HepG2 (cell line): ENCODE measurements around the gene E2F1. TPM values are rescaled to one million over a fixed set of nuclear protein-coding genes. Genes with fewer than 3 reads are reported as not detected.

ENCODE experiments used
- CBX2 ChIP-seq, 2 experiments: fragments of 200-600 bp in 1 of 2; sonication (generic); formaldehyde crosslinking in 1 of 2; IDR thresholded peaks; 2 replicates each; pipeline versions ENCODE4 v1.7.0 to v1.8.1; 2018 to 2022; ENCODE audit warnings: low read depth in 2 of 2, low read length in 1 of 2, mild to moderate bottlenecking in 1 of 2, missing genetic modification reagents in 1 of 2
- DNMT1 ChIP-seq: sonication (generic); formaldehyde crosslinking; IDR thresholded peaks from 2 replicates; pipeline ENCODE4 v1.5.1; 2020; ENCODE audit warnings: mild to moderate bottlenecking, missing genetic modification reagents
- FOXJ3 ChIP-seq: sonication (generic); formaldehyde crosslinking; IDR thresholded peaks from 2 replicates; pipeline ENCODE4 v1.4.0; 2020; ENCODE audit warnings: missing genetic modification reagents, mild to moderate bottlenecking, borderline replicate concordance
- HMGA1 ChIP-seq: sonication (generic); formaldehyde crosslinking; conservative IDR thresholded peaks from 2 replicates; pipeline ENCODE4 v1.4.0; 2020; ENCODE audit warnings: missing genetic modification reagents
- ISL2 ChIP-seq: sonication (generic); formaldehyde crosslinking; IDR thresholded peaks from 2 replicates; pipeline ENCODE4 v1.5.0; 2020; ENCODE audit warnings: missing genetic modification reagents
- MBNL3 ChIP-seq: fragments of 250-450 bp; sonication (Bioruptor Pico); conservative IDR thresholded peaks from 2 replicates; pipeline ENCODE4 v1.8.0; 2022; ENCODE audit warnings: mild to moderate bottlenecking, inconsistent platforms
- RARA ChIP-seq: IDR thresholded peaks from 2 replicates; pipeline ENCODE4 v1.6.1; 2016; ENCODE audit warnings: missing genetic modification reagents, missing compliant biosample characterization
- TBX3 ChIP-seq: fragments of 450-650 bp; IDR thresholded peaks from 2 replicates; pipeline ENCODE4 v1.6.1; 2017; ENCODE audit warnings: antibody characterized with exemption, mild to moderate bottlenecking, inconsistent platforms, borderline replicate concordance
- TRIM24 ChIP-seq: sonication (generic); formaldehyde crosslinking; IDR thresholded peaks from 2 replicates; pipeline ENCODE4 v1.8.0; 2022; ENCODE audit warnings: mild to moderate bottlenecking, missing genetic modification reagents
- WIZ ChIP-seq: sonication (generic); formaldehyde crosslinking; IDR thresholded peaks from 2 replicates; pipeline ENCODE4 v1.5.1; 2020; ENCODE audit warnings: mild to moderate bottlenecking, missing genetic modification reagents
- YEATS2 ChIP-seq: sonication (generic); formaldehyde crosslinking; IDR thresholded peaks from 2 replicates; pipeline ENCODE4 v1.4.0; 2020; ENCODE audit warnings: missing genetic modification reagents, borderline replicate concordance
- ZFP36 ChIP-seq: fragments of 150-350 bp; IDR thresholded peaks from 2 replicates; pipeline ENCODE4 v1.6.1; 2018; ENCODE audit warnings: borderline replicate concordance, low read length, low read depth; ENCODE audit not compliant: partially characterized antibody
- ZKSCAN8 ChIP-seq: IDR thresholded peaks from 2 replicates; pipeline ENCODE4 v1.6.1; 2016; ENCODE audit warnings: borderline replicate concordance, missing genetic modification reagents, missing compliant biosample characterization
- ZNF17 ChIP-seq: sonication (generic); formaldehyde crosslinking; IDR thresholded peaks from 2 replicates; pipeline ENCODE4 v1.5.0; 2020; ENCODE audit warnings: mild to moderate bottlenecking, missing genetic modification reagents
- ZNF260 ChIP-seq: sonication (generic); formaldehyde crosslinking; IDR thresholded peaks from 2 replicates; pipeline ENCODE4 v1.4.0; 2020; ENCODE audit warnings: missing genetic modification reagents, low read depth, mild to moderate bottlenecking, borderline replicate concordance
- ZNF317 ChIP-seq: sonication (generic); formaldehyde crosslinking; IDR thresholded peaks from 2 replicates; pipeline ENCODE4 v1.5.0; 2020; ENCODE audit warnings: mild to moderate bottlenecking, missing genetic modification reagents
- ZNF382 ChIP-seq: sonication (generic); formaldehyde crosslinking; IDR thresholded peaks from 2 replicates; pipeline ENCODE4 v1.5.0; 2020; ENCODE audit warnings: missing genetic modification reagents, mild to moderate bottlenecking, borderline replicate concordance
- ZNF570 ChIP-seq: sonication (generic); formaldehyde crosslinking; IDR thresholded peaks from 2 replicates; pipeline ENCODE4 v1.4.0; 2020; ENCODE audit warnings: mild to moderate bottlenecking, missing genetic modification reagents, borderline replicate concordance
- ZNF577 ChIP-seq: sonication (generic); formaldehyde crosslinking; IDR thresholded peaks from 2 replicates; pipeline ENCODE4 v1.4.0; 2020; ENCODE audit warnings: mild to moderate bottlenecking, low read depth, missing genetic modification reagents, borderline replicate concordance
- ZSCAN30 ChIP-seq: sonication (generic); formaldehyde crosslinking; IDR thresholded peaks from 2 replicates; pipeline ENCODE4 v1.5.0; 2020; ENCODE audit warnings: mild to moderate bottlenecking, missing genetic modification reagents
- polyA plus RNA-seq, 8 experiments: library from polyadenylated mRNA; depleted of rRNA in 3 of 8; stranded (reverse) in 7 of 8; unstranded in 1 of 8; fragments of >200 nt; fragmentation: Illumina TruSeq in 4 of 8; extraction: Trizol in 4 of 8; gene quantifications; 2 replicates each; pipeline versions ENCODE4 v1.2.1 to v1.2.3, GENCODE V29; 2011 to 2016; ENCODE audit warnings: low read depth in 4 of 8, missing spikeins in 1 of 8, mixed read lengths in 1 of 8; ENCODE audit not compliant: insufficient read depth in 1 of 8
- total RNA-seq, 5 experiments: library from RNA; depleted of rRNA; stranded (reverse); fragments of >200 nt; fragmentation: Illumina TruSeq; extraction: Trizol; gene quantifications; 2 replicates each; pipeline ENCODE4 v1.2.3, GENCODE V29; 2016; ENCODE audit warnings: low read depth in 1 of 5
- TF ChIP-seq, protein P1 (sequence below): sonication (generic); formaldehyde crosslinking; IDR thresholded peaks from 2 replicates; pipeline ENCODE4 v1.4.0; 2020; ENCODE audit warnings: missing genetic modification reagents
- TF ChIP-seq, protein P2 (sequence below): sonication (generic); formaldehyde crosslinking; IDR thresholded peaks from 2 replicates; pipeline ENCODE4 v1.5.1; 2020; ENCODE audit warnings: missing genetic modification reagents, mild to moderate bottlenecking, borderline replicate concordance
- TF ChIP-seq, protein P3 (sequence below): sonication (generic); formaldehyde crosslinking; IDR thresholded peaks from 2 replicates; pipeline ENCODE4 v1.4.0; 2020; ENCODE audit warnings: missing genetic modification reagents
- TF ChIP-seq, protein P4 (sequence below): sonication (generic); formaldehyde crosslinking; IDR thresholded peaks from 2 replicates; pipeline ENCODE4 v1.4.0; 2020; ENCODE audit warnings: missing genetic modification reagents

Gene E2F1
- total and polyA plus RNA-seq, 2 of the 13 experiments (the other 11 are each of a cell fraction or from before 2014, with no cell fraction given): 25.5 to 39.4 TPM

DNA sequence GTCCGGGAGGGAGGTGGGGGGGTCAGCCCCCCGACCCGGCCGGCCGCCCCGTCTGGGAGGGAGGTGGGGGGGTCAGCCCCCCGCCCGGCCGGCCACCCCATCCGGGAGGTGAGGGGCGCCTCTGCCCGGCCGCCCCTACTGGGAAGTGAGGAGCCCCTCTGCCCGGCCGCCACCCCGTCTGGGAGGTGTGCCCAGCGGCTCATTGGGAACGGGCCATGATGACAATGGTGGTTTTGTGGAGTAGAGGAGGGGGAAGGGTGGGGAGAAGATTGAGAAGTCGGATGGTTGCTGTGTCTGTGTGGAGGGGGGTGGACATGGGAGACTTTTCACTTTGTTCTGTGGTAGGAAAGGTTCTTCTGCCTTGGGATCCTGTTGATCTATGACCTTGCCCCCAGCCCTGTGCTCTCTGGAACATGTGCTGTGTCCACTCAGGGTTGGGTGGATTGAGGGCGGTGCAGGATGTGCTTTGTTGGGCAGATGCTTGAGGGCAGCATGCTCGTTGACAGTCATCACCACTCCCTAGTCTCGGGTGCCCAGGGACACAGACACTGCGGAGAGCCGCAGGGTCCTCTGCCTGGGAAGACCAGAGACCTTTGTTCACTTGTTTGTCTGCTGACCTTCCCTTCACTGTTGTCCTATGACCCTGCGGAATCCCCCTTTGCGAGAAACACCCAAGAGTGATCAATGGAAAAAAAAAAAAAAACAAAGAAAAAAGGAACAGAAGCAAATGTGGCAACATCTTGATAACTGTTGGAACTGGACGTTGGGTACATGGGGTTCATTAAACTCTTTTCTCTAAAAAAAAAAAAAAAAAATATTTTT is 15.7 kb upstream of the E2F1 start (continued):
- TF ChIP-seq ZNF382 (CRISPR knock-in tag): no peak
- no peak for TF ChIP-seq ZNF17 (CRISPR knock-in tag)
- peak; percentile 97 for TF ChIP-seq RARA (CRISPR knock-in tag)
- TF ChIP-seq ZNF570 (CRISPR knock-in tag): no peak
- no peak for TF ChIP-seq ZNF260 (CRISPR knock-in tag)
- TF ChIP-seq, protein P1, sequence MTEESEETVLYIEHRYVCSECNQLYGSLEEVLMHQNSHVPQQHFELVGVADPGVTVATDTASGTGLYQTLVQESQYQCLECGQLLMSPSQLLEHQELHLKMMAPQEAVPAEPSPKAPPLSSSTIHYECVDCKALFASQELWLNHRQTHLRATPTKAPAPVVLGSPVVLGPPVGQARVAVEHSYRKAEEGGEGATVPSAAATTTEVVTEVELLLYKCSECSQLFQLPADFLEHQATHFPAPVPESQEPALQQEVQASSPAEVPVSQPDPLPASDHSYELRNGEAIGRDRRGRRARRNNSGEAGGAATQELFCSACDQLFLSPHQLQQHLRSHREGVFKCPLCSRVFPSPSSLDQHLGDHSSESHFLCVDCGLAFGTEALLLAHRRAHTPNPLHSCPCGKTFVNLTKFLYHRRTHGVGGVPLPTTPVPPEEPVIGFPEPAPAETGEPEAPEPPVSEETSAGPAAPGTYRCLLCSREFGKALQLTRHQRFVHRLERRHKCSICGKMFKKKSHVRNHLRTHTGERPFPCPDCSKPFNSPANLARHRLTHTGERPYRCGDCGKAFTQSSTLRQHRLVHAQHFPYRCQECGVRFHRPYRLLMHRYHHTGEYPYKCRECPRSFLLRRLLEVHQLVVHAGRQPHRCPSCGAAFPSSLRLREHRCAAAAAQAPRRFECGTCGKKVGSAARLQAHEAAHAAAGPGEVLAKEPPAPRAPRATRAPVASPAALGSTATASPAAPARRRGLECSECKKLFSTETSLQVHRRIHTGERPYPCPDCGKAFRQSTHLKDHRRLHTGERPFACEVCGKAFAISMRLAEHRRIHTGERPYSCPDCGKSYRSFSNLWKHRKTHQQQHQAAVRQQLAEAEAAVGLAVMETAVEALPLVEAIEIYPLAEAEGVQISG (CRISPR knock-in tag): peak; percentile 86
- no peak for TF ChIP-seq YEATS2 (CRISPR knock-in tag)
- peak; percentile 68; the same call in 1 of the 2 replicates for TF ChIP-seq TRIM24 (CRISPR knock-in tag)
- no peak for TF ChIP-seq ZFP36
- no peak for TF ChIP-seq HMGA1 (CRISPR knock-in tag)
- peak; percentile 93 for TF ChIP-seq ZKSCAN8 (CRISPR knock-in tag)
- TF ChIP-seq MBNL3: no peak
- TF ChIP-seq, protein P2, sequence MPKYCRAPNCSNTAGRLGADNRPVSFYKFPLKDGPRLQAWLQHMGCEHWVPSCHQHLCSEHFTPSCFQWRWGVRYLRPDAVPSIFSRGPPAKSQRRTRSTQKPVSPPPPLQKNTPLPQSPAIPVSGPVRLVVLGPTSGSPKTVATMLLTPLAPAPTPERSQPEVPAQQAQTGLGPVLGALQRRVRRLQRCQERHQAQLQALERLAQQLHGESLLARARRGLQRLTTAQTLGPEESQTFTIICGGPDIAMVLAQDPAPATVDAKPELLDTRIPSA (CRISPR knock-in tag): no peak
- no peak for TF ChIP-seq CBX2 (IDR thresholded peaks at IDR 0.05; ENCODE audit: low read depth, low read length)
- no peak for TF ChIP-seq CBX2 (CRISPR knock-in tag; IDR thresholded peaks at IDR 0.05; ENCODE audit: low read depth)
- no peak for TF ChIP-seq TBX3
- no peak for TF ChIP-seq ZSCAN30 (CRISPR knock-in tag)
- TF ChIP-seq FOXJ3: peak; percentile 78; the same call in 1 of the 2 replicates
- TF ChIP-seq ZNF577 (CRISPR knock-in tag): no peak
- TF ChIP-seq DNMT1 (CRISPR knock-in tag): peak; percentile 52; the same call in 1 of the 2 replicates
- TF ChIP-seq WIZ (CRISPR knock-in tag): peak; percentile 85; the same call in 1 of the 2 replicates
- TF ChIP-seq ISL2: peak; percentile 25; the same call in 1 of the 2 replicates
- TF ChIP-seq, protein P3, sequence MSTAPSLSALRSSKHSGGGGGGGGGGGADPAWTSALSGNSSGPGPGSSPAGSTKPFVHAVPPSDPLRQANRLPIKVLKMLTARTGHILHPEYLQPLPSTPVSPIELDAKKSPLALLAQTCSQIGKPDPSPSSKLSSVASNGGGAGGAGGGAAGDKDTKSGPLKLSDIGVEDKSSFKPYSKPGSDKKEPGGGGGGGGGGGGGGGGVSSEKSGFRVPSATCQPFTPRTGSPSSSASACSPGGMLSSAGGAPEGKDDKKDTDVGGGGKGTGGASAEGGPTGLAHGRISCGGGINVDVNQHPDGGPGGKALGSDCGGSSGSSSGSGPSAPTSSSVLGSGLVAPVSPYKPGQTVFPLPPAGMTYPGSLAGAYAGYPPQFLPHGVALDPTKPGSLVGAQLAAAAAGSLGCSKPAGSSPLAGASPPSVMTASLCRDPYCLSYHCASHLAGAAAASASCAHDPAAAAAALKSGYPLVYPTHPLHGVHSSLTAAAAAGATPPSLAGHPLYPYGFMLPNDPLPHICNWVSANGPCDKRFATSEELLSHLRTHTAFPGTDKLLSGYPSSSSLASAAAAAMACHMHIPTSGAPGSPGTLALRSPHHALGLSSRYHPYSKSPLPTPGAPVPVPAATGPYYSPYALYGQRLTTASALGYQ: 0 out of 2 replicates have a peak, but pooled peaks have one; percentile 32
- no peak; the same call in 1 of the 2 replicates for TF ChIP-seq ZNF317 (CRISPR knock-in tag)
- TF ChIP-seq, protein P4, sequence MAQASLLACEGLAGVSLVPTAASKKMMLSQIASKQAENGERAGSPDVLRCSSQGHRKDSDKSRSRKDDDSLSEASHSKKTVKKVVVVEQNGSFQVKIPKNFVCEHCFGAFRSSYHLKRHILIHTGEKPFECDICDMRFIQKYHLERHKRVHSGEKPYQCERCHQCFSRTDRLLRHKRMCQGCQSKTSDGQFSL: peak; percentile 69; the same call in 1 of the 2 replicates
